GM18505 (cell line): ENCODE results near the gene NDUFS1.
"Not testable (repeated sequence)": the region's sequence is repeated elsewhere in the genome, so short reads cannot be mapped to it uniquely, and the experiment has no call there.

Source experiments
- ATAC-seq: cut with Tn5 transposase; IDR thresholded peaks from one replicate; pipeline ENCODE4 v1.9.1; 2021; ENCODE audit not compliant: unreplicated experiment
- POLR2A ChIP-seq: IDR thresholded peaks from 4 replicates; pipeline ENCODE4 v1.6.1; 2011; ENCODE audit warnings: borderline replicate concordance; ENCODE audit not compliant: insufficient read depth, insufficient read length; ENCODE audit errors: extremely low read depth

NDUFS1 gene

DNA sequence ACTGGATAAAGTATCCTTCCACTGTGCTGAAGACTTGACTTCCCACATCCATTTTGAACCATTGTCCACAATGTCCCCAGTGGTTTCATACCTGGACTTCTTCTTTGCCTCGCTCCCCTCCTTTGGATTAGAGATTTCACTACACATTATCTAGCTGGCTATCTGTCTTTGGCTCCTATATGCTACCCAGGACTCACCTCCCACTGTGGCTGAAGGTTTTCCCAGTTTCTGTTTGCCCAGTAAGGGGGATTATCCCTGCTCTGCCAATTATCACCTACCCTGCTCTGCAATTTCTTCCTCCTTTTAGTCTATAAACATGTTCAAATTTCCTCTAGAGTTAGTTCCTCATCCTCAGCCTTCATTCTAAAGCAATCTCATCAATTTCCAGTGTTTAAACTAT is 9.1 kb downstream of the NDUFS1 start:
- no peak for TF ChIP-seq POLR2A
- ATAC-seq = no peak

DNA sequence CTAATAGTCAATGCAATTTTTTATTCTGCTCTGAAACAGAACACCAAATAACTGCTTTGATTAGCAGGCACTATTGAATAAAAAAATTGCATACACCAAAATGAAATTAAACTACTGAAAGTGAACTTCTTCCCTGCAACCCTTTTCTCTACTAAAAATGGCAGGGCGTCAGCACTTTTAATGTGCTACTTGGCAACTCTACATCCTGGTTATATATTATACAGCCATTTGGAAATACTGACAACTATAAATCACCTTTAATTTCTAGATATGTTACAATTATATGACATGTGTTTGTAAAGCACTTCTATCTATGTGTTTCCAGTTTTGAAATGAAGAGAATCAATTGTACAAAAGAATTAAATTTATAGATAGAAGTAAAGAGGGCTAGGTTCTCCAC is 9.9 kb downstream of the NDUFS1 start:
- no peak for TF ChIP-seq POLR2A
- no peak for ATAC-seq

DNA sequence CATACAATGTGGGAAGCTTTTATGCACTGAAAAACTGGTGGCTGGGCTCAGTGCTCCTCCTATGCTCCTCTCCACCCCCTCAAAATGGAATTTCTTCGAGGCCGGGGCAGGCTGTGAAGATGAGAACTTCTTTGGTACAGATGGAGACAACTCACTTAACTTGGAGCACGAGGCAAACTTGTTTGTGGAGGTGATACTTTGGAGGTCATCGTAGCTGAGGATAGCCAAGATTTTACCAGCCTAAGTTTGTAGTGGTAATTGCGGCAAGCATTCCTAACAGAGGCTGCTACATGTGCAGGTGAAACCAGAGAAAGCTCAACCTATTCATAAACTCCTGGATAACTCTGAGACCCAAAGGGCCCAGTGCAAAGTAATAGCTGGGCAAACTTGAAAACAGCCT is 13.6 kb downstream of the NDUFS1 start:
- no peak for TF ChIP-seq POLR2A
- no peak for ATAC-seq

DNA sequence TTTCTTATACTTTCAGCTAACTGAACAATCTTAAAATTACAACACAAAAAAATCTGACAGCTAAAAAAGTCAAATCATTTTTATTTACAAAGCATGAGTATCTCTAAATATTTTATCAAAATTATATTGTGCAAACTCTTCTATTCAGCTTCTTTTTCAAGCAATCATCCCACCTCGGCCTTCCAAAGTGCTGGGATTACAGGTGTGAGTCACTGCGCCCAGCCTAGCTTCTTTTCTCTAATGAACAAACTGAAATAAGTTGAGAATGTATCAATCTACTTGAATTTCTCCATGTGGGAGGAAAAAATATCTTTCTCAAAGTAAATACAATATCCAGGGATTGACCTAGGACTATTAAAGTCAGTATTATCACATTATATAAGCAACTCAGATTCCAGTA is 14.9 kb downstream of the NDUFS1 start:
- TF ChIP-seq POLR2A = no peak
- ATAC-seq = no peak

DNA sequence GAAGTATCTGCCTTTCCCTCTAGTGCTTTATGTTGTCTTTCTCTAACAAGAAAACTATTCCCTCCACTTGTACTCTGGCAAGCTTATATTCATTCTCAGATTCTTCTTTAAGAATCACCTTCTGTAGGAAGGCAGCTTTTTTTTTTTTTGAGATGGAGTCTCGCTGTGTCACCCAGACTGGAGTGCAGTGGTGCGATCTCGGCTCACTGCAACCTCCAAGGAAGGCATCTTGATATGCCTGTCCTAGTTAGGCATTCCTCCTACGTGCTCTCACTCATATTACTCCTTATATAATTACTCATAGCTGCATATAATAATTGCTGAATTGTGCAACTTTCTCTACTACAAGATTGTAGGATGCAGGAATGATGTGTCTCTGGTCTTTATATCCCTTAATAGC is 15.8 kb downstream of the NDUFS1 start:
- ATAC-seq = no peak
- TF ChIP-seq POLR2A = no peak

DNA sequence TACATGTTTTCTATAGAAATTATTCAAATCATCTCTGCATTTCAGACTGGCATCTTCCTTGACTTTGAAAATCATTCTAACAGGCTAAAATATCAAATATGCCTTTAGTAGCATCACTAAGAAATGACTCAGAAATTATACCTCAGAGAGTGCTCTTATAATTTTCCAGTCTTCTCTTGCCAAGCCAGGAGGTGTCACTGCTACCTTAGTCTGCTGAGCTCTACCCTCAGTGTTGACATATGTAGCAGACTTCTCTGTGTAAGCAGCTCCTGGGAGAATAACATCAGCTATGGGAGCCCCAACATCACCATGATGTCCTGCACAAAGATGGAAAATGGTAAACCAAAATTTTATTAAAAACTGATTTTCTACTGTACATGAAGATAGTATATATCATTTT is 31.6 kb downstream of the NDUFS1 start:
- TF ChIP-seq POLR2A = no peak

DNA sequence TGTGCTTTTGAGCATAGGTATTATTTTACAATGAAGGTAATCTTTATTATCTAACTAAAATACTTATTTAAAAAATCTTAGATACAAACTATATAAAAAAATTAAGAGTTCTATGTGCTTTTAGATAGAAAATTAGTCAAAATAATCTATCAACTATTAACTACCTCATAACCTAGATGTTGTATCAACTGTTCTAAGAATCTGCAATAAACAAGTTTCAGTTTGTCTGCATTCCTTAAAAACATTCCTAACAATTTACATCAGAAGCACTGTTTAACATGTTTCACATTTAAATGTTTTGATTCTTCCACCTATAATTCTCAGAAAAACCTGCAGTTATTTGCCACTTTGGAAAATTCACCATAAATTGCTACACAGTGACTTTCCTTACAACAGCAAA is 33.3 kb downstream of the NDUFS1 start:
- ATAC-seq = no peak
- TF ChIP-seq POLR2A = no peak

More for the DNA sequence above, 31.6 kb downstream of the NDUFS1 start:
- no peak for ATAC-seq

DNA sequence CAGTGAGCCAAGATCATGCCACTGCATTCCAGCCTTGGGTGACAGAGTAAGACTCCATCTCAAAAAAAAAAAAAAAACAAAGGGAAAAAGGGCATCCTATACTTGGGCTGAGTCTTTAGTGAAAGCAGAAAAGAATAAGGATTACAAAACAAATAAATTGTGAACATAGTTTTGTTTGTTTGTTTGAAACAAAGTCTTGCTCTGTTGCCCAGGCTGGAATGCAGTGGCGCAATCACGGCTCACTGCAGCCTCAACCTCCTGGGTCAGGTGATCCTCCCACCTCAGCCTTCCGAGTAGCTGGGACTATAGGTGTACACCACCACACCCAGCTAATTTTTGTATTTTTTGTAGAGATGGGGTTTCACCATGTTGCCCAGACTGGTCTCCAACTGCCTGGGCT is 36.7 kb downstream of the NDUFS1 start:
- not testable (repeated sequence) for ATAC-seq

DNA sequence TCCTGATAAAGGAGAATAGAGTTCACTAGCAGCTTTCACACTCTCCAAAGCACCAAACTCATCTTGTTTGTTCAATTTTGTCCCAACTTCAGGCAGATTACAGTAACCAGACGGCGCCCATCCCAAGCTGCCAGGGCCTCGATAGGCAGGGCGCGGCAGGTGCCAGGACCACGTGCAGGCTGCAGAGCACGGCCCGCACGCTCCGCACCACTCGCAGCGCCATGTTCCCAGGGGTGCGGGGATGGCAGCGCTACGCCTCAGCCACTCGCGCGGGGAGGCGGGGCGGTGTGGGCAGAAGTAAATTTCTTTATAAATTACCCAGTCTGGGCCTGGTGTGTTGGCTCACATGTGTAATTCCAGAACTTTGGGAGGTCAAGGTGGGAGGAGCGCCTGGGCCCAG is 43.0 kb downstream of the NDUFS1 start:
- no peak for TF ChIP-seq POLR2A
- ATAC-seq = no peak

DNA sequence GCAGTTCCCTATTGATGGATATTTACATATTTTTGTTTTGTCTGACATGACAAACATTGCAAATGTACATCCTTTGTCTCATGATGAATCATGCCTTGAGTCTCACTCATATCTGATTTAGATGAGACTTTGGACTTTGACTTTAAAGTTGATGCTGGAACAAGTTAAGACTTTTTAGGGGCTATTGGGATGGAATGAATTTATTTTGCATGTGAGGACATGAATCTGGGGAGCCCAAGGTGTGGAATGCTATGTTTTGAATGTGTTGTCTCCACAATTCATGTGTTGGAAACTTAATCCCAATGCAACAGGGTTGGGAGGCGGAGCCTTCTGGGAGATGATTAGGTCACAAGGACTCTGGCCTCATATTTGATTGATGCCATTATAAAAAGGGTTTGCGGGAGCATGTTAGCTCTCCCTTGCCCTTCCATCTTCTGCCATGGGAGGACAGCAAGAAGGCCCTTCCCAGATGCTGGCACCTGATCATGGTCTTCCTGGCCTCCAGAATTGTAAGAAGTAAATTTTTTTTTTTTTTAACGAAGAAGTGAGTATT is 44.1 kb downstream of the NDUFS1 start:
- TF ChIP-seq POLR2A = no peak
- no peak for ATAC-seq

DNA sequence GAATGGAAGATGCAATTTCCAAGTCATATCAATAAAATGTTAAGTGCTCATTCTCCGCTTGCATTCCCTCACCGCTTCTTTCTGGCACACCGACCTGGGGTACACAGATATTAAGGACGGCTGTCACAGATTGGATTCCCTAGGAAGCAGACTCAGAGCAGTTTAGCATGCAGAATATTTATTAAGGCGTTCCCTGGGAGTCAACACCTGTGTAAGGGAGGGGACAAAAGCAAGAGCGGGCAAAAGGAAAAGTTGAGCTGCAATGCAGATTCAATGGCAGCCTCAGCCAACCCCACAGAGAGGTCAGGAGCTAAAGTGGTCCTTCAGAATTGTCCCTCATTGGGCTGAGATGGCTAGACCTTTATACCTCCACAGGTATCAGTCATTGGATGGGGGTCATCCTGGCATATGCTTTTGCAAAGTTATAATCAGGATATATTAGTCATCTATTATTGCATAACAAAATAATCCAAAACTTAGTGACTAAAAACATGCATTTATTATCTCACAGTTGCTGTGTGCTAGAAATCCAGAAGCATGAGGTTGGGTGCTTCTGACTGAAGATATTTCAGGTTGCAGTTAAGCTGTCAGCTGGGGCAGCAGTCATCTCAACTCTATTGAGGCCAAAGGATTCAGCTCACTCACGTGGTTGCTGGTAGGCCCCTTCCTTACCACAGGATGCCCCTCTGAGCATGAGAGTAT is 46.2 kb downstream of the NDUFS1 start:
- ATAC-seq = no peak
- TF ChIP-seq POLR2A = no peak

DNA sequence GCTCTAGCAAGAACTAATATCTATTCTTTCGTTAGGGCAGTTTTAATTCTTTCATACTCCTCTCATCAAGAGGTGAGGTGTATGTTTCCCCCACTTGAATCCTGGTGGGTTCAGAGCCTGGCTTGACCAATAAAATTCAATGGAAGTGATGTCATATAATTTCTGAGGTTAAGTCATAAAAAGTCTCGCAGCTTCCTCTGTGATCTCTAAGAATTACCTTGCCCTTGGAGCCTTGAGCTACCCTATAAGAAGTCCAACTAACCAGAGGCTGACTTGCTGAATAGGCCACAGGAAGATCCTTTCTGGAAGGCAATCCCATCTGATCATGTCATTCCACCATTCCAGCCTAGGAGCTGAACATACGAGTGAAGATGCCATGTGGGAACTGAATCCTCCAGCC is 47.1 kb downstream of the NDUFS1 start:
- ATAC-seq = no peak
- TF ChIP-seq POLR2A = no peak

DNA sequence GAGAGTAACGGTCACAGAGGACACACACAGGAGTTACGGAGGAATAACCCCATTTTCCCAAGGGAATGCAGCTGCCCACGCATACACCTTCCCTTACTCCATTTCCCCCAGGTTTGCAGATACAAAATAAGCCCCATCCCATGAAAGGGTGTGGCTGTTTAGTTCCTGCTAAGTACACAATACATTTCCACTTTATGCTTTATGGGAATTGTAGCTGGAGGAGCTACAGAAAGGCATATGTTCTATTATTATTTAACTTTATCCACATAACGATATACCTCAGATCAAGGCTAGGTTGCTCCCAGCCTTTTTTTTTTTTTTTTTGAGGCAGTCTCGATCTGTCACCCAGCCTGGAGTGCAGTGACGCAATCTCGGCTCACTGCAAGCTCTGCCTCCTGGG is 50.5 kb downstream of the NDUFS1 start:
- no peak for ATAC-seq
- TF ChIP-seq POLR2A = no peak

DNA sequence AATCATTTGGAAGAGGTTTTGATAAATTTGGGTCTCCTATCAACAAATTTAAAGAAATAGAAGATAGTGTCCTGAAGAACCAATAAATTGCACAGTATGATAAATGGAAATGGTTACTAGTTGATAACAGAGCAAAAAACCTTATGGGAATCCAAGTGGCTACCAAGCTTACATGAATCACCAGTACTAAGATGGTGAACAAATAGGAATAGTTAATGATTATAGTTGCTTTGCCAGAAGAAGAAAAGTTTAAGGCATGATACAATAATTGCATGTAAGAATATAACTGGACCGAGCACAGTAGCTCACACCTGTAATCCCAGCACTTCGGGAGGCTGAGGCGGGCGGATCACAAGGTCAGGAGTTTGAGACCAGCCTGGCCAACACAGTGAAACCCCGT is 53.7 kb downstream of the NDUFS1 start:
- no peak for ATAC-seq
- no peak for TF ChIP-seq POLR2A

DNA sequence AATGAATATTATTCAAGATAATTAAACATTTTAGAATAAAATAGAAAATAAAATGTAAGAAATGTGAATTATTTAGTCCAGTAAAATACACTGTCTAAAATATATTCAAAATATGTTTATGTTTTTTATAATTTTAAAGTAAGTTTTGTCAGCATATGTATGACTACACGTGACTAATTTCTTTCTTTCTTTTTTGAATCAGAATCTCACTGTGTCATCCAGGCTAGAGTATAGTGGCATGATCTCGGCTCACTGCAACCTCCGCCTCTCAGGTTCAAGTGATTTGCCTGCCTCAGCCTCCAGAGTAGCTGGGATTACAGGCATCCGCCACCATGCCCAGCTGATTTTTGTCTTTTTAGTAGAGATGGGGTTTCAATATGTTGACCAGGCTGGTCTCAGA is 54.2 kb downstream of the NDUFS1 start:
- ATAC-seq = no peak
- no peak for TF ChIP-seq POLR2A

DNA sequence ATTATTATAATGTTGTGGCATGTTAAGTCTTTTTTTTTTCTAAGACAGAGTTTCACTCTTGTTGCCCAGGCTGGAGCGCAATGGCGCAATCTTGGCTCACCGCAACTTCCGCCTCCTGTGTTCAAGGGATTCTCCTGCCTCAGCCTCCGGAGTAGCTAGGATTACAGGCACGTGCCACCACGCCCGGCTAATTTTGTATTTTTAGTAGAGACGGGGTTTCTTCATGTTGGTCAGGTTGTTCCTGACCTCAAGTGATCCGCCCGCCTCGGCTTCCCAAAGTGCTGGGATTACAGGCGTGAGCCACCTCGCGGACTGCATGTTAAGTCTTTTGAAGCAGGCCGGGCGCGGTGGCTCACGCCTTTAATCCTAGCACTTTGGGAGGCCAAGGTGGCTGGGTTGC is 60.4 kb downstream of the NDUFS1 start:
- ATAC-seq = not testable (repeated sequence)

DNA sequence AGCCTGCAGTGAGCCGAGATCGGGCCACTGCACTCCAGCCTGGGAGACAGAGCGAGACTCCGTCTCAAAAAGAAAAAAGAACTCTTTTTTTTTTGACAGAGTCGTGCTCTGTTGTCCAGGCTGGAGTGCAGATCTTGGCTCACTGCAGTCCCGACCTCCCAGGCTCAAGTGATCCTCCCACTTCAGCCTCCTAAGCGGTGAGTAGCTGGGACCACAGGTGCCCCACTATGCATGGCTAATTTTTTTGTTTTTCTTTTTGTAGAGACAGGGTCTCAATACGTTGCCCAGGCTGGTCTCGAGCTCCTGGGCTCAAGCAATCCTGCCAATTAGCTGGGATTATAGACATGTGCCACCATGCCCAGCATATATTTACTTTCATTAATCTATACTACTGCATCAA is 60.8 kb downstream of the NDUFS1 start:
- ATAC-seq = no peak
- no peak for TF ChIP-seq POLR2A
